WERI-Rb-1 (cell line): ENCODE results near the gene COG3.
A peak's percentile ranks its signal among the peaks of the same experiment; 100 is the strongest.

ENCODE experiments used
- DNase-seq: peaks from one replicate; pipeline ENCODE4 v3.0.0-alpha.2; 2020
- H3K27ac ChIP-seq: fragments of 250-450 bp; sonication (Bioruptor Pico); 2 replicates; pipeline ENCODE4 v1.5.1; 2020; ENCODE audit warnings: mild to moderate bottlenecking, moderate library complexity
- H3K27me3 ChIP-seq: fragments of 250-450 bp; sonication (Bioruptor Pico); 2 replicates; pipeline ENCODE4 v1.5.1; 2021; ENCODE audit warnings: mild to moderate bottlenecking, low read depth, moderate library complexity; ENCODE audit not compliant: insufficient read depth, severe bottlenecking
- H3K36me3 ChIP-seq: fragments of 250-450 bp; sonication (Bioruptor Pico); 2 replicates; pipeline ENCODE4 v1.5.1; 2020; ENCODE audit warnings: mild to moderate bottlenecking, moderate library complexity
- H3K4me3 ChIP-seq: 2 replicates; pipeline ENCODE4 v1.5.1; 2011; ENCODE audit warnings: low read depth, mild to moderate bottlenecking, control low read depth, low read length
- H3K9me3 ChIP-seq: fragments of 250-450 bp; sonication (Bioruptor Pico); 2 replicates; pipeline ENCODE4 v1.5.1; 2021; ENCODE audit warnings: mild to moderate bottlenecking, moderate library complexity; ENCODE audit not compliant: severe bottlenecking
- CTCF ChIP-seq: IDR thresholded peaks from 2 replicates; pipeline ENCODE4 v1.5.1; 2011; ENCODE audit warnings: low read depth, mild to moderate bottlenecking, control low read depth, inconsistent platforms, low read length

COG3 gene

GRCh38 chr13:45584816-45585215 is 120.1 kb downstream of the COG3 start:
- no peak for DNase-seq
- H3K9me3 ChIP-seq, result no peaks in the 10 kb centered on the region
- TF ChIP-seq CTCF, result peak; percentile 58
- no peak overlapping the region for H3K4me3 ChIP-seq
- no peaks in the 10 kb centered on the region for H3K36me3 ChIP-seq
- peaks cover 7% of the 10 kb centered on the region for H3K27me3 ChIP-seq
- H3K27ac ChIP-seq, result no peak overlapping the region
